GM19099 (cell line): Measurements from ENCODE around the gene ABHD12.

ENCODE experiments used
- POLR2A ChIP-seq: IDR thresholded peaks from 3 replicates; pipeline ENCODE4 v1.6.1; 2011; ENCODE audit warnings: low read depth; ENCODE audit not compliant: insufficient read length; ENCODE audit errors: extremely low read depth

Gene ABHD12

GRCh38 chr20:25257756-25258475 is 132.7 kb downstream of the ABHD12 start:
- TF ChIP-seq POLR2A, result no peak

DNA sequence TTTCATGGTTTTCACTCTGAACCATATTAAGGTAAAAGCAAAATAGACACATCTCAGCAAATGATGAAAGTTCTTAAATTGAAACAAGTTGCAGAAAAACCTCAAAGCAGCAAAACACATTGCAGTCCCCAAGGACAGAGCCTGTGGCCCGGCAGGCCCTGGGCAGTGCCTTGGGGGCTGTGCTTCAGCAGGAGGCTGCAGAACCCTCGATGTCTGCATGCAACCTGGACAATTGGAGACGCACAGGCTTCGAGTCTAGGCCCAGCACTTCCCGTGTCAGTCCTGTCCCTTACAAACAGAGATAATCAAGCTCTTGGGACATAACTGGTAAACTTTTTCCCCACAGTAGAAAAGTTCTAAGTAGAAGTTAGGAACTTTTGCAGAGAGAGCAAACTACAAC is 133.5 kb downstream of the ABHD12 start:
- TF ChIP-seq POLR2A, result no peak

DNA sequence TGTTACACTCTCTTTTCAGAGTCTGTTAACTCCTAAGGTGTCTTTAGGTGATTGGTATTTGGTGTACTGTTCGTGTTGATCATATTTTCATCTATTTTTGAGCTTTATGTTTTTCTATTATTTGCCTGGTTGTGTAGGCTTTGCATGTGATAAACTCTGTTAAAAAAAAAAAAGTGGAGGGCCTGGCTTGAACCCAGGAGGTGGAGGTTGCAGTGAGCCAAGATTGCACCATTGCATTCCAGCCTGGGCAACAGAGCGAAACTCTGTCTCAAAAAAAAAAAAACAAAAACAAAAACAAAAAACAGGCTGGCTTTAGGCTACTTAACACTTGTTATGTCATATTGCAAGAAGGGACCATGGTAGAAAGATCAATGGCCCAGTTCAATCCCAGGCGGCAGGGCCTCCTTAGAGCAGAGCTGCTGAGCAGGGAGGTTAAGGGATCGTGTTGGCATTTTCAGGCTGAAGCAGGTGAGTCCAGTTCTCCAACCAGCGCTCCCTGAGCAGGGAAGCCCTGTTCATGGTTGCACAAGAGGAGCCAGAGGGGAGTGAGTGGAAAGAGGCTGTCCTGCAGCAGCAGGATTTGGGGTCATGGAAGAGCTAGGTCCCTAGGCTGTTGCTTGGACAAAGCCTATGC is 134.3 kb downstream of the ABHD12 start:
- no peak for TF ChIP-seq POLR2A

GRCh38 chr20:25254986-25255680 is 135.5 kb downstream of the ABHD12 start:
- no peak for TF ChIP-seq POLR2A

DNA sequence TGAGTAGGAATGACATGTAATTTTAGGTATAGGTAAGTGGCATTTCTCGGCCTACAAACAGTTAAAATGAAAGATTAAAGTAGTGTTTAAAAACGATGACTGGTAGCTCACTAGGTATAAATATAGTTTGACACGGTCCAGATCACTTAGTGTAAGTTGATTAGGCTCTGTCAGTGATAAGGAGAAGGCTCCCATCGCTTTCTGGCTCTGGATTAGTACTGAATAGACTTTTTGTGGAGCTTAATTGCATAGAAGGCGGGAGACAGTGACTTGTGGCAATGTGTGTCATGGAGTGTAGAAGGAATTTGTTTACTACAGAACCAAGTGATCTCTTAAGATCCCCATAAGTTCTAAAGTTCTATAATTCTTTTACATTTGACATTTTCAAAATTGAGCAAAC is 136.1 kb downstream of the ABHD12 start:
- no peak for TF ChIP-seq POLR2A

DNA sequence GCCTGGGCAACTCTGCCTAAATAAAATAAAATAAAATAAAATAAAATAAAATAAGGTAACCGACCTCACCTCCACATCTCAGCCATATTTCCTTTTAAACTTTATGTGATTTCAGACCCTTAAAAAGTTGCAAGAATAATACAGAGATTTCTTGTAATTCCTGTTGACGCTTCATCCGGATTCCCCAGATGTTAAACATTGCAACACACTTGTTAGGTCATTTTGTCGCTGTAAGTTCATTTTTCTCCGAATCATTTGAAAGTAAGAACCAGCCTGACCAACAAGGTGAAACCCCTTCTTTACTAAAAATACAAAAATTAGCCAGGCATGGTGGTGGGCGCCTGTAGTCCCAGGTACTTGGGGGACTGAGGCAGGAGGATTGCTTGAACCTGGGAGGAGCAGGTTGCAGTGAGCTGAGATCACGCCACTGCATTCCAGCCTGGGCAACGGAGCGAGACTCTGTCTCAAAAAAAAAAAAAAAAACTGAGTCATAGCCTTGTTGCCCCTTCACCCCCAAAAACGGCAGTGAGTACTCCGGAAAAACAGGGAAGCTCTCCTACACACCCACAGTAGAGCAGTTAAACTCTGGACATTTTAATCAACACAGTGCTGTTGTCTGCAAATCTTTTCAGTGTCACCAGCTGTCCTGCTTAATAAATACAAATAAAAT is 136.9 kb downstream of the ABHD12 start:
- TF ChIP-seq POLR2A, result no peak

- no peak for TF ChIP-seq POLR2A
Measured at GRCh38 chr20:25252686-25253421, 137.8 kb downstream of the ABHD12 start.

DNA sequence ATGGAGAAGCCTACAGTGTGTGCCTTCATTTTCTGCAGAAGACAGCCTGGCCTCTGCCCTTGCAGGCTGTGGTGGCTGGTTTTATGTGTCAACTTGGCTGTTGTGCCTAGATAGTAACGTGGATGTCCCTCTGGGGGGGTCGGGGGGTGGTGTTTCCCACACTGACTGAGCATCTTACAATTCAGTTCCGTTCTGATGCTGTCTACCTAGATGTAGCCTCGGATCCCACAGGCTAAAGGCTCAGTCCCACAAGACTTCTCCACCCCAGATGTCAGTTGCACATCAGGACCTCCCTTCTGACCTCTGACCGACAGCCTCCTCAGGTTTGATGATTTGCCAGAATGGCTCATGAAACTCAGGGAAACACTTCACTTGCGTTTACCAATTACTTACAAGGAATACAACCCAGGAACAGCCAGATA is 138.4 kb downstream of the ABHD12 start:
- TF ChIP-seq POLR2A, result no peak

DNA sequence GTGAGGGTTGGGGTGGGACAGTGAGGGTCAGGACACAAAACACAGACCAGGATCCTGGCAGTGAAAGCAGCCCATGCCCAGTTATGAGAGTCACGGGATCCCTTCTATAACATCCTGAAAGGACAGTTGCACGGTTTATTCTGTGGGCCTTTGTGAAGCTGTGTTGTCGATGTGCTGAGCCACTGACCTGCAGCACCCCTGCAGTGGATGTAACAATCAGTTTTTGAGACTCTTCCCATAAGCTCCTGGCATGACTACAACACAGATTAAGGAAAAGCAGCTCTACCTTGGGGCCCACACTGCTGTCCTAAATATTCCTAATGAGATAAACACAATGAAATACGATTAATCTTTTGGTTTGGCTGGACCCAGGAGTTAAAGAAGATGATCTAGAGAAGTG is 139.1 kb downstream of the ABHD12 start:
- TF ChIP-seq POLR2A, result no peak

- no peak for TF ChIP-seq POLR2A
Measured at GRCh38 chr20:25251019-25251418, 139.6 kb downstream of the ABHD12 start.

- no peak for TF ChIP-seq POLR2A
Measured at GRCh38 chr20:25250508-25250907, 140.1 kb downstream of the ABHD12 start.
